KMS-11 (cell line): ENCODE measurements around the gene WFS1.

Experiments used
- H2AFZ ChIP-seq: fragments of 200-600 bp; sonication (generic); 2 replicates; pipeline ENCODE4 v1.6.1; 2016; ENCODE audit warnings: antibody characterized with exemption, mixed run types, low read depth
- H3K27ac ChIP-seq: fragments of 200-600 bp; sonication (generic); 2 replicates; pipeline ENCODE4 v1.6.1; 2016; ENCODE audit warnings: mild to moderate bottlenecking, mixed run types
- H3K27me3 ChIP-seq: fragments of 200-600 bp; sonication (generic); 2 replicates; pipeline ENCODE4 v1.6.1; 2017; ENCODE audit warnings: mild to moderate bottlenecking, low read depth, mixed run types, moderate library complexity; ENCODE audit not compliant: insufficient read depth
- H3K36me3 ChIP-seq: fragments of 200-600 bp; sonication (generic); 2 replicates; pipeline ENCODE4 v1.6.1; 2017; ENCODE audit warnings: mild to moderate bottlenecking, mixed run types; ENCODE audit not compliant: insufficient read depth
- H3K4me1 ChIP-seq: fragments of 200-600 bp; sonication (generic); 2 replicates; pipeline ENCODE4 v1.6.1; 2016; ENCODE audit warnings: mild to moderate bottlenecking, low read depth, mixed run types; ENCODE audit not compliant: poor library complexity, severe bottlenecking
- H3K4me2 ChIP-seq: fragments of 200-600 bp; sonication (generic); 2 replicates; pipeline ENCODE4 v1.7.0; 2016; ENCODE audit warnings: mild to moderate bottlenecking, mixed run types
- H3K4me3 ChIP-seq: fragments of 200-600 bp; sonication (generic); IDR thresholded peaks from 2 replicates; pipeline ENCODE4 v1.6.1; 2017; ENCODE audit warnings: low read depth, low read length, mixed read lengths; ENCODE audit not compliant: insufficient read depth
- H3K79me2 ChIP-seq: fragments of 200-600 bp; sonication (generic); 2 replicates; pipeline ENCODE4 v1.6.1; 2016; ENCODE audit warnings: low read depth, mixed run types; ENCODE audit not compliant: insufficient read depth
- H3K9ac ChIP-seq: fragments of 200-600 bp; sonication (generic); 2 replicates; pipeline ENCODE4 v1.6.1; 2016; ENCODE audit warnings: mild to moderate bottlenecking, mixed run types
- H4K20me1 ChIP-seq: fragments of 200-600 bp; sonication (generic); 2 replicates; pipeline ENCODE4 v1.6.1; 2016; ENCODE audit warnings: mild to moderate bottlenecking, mixed run types; ENCODE audit not compliant: insufficient read depth
- CTCF ChIP-seq: fragments of 200-600 bp; sonication (generic); conservative IDR thresholded peaks from 2 replicates; pipeline ENCODE4 v1.6.1; 2017; ENCODE audit warnings: low read depth, mild to moderate bottlenecking, antibody characterized with exemption, low read length, moderate library complexity, mixed read lengths

The WFS1 gene

GRCh38 chr4:6318206-6318605, 48.6 kb downstream of the WFS1 start:
- no peak overlapping the region for H3K4me2 ChIP-seq
- H3K4me1 ChIP-seq, result no peaks in the 10 kb centered on the region

GRCh38 chr4:6319530-6320150, 50.0 kb downstream of the WFS1 start:
- no peak overlapping the region for H2AFZ ChIP-seq
- TF ChIP-seq CTCF, result no peak
- H3K27ac ChIP-seq, result no peak overlapping the region
- no peak overlapping the region for H3K9ac ChIP-seq
- H3K4me3 ChIP-seq, result no peak overlapping the region
- no peaks in the 10 kb centered on the region for H4K20me1 ChIP-seq
- no peaks in the 10 kb centered on the region for H3K4me1 ChIP-seq
- H3K4me2 ChIP-seq, result no peak overlapping the region
- H3K79me2 ChIP-seq, result no peaks in the 10 kb centered on the region
- peaks cover 21% of the 10 kb centered on the region; the same call in 1 of the 2 replicates for H3K27me3 ChIP-seq
- no peaks in the 10 kb centered on the region for H3K36me3 ChIP-seq

More at GRCh38 chr4:6318206-6318605, 48.6 kb downstream of the WFS1 start:
- no peak overlapping the region for H2AFZ ChIP-seq
- H3K36me3 ChIP-seq, result no peaks in the 10 kb centered on the region
- no peaks in the 10 kb centered on the region for H4K20me1 ChIP-seq
- H3K4me3 ChIP-seq, result no peak overlapping the region
- no peak for TF ChIP-seq CTCF
- H3K79me2 ChIP-seq, result no peaks in the 10 kb centered on the region
- H3K9ac ChIP-seq, result no peak overlapping the region
- H3K27ac ChIP-seq, result no peak overlapping the region
- H3K27me3 ChIP-seq, result peaks cover 19% of the 10 kb centered on the region; the same call in 1 of the 2 replicates

GRCh38 chr4:6320663-6321062, 51.0 kb downstream of the WFS1 start:
- Histone ChIP-seq H3K4me2 (no peak overlapping the region), H3K36me3 (no peaks in the 10 kb centered on the region), H2AFZ (no peak overlapping the region), H3K27me3 (peaks cover 21% of the 10 kb centered on the region; the same call in 1 of the 2 replicates), H4K20me1 (no peaks in the 10 kb centered on the region), H3K79me2 (no peaks in the 10 kb centered on the region), H3K4me3 (no peak overlapping the region), H3K27ac (no peak overlapping the region), H3K4me1 (no peaks in the 10 kb centered on the region), H3K9ac (no peak overlapping the region)
- TF ChIP-seq CTCF, result no peak

GRCh38 chr4:6321361-6321760, 51.7 kb downstream of the WFS1 start:
- Histone ChIP-seq H3K79me2 (no peaks in the 10 kb centered on the region), H3K36me3 (no peaks in the 10 kb centered on the region), H2AFZ (no peak overlapping the region), H3K27ac (no peak overlapping the region), H3K4me1 (no peaks in the 10 kb centered on the region), H4K20me1 (no peaks in the 10 kb centered on the region), H3K9ac (no peak overlapping the region), H3K27me3 (peaks cover 21% of the 10 kb centered on the region; the same call in 1 of the 2 replicates), H3K4me3 (no peak overlapping the region), H3K4me2 (no peak overlapping the region)
- no peak for TF ChIP-seq CTCF
